Ovary (tissue), 3 donors: ENCODE results near the gene ZFP3.

ENCODE experiments used
- EP300 ChIP-seq: sonication (generic); formaldehyde crosslinking; IDR thresholded peaks from one replicate; pipeline ENCODE4 v1.6.1; 2017; ENCODE audit warnings: antibody characterized with exemption
- POLR2A ChIP-seq: fragments of 450-650 bp; IDR thresholded peaks from one replicate; pipeline ENCODE4 v1.6.1; 2017; ENCODE audit warnings: antibody characterized with exemption, mild to moderate bottlenecking, moderate library complexity
- TF ChIP-seq, protein P1 (sequence below), 3 donors: fragments of 450-650 bp in 2 of 3; fragments of 200-600 bp in 1 of 3; IDR thresholded peaks; one replicate each; pipeline versions ENCODE4 v1.5.1 to v1.8.0; 2016 to 2022; ENCODE audit warnings: antibody characterized with exemption in 3 of 3, mild to moderate bottlenecking in 1 of 3
- donor health status: DM: no; HTN: no; CAD: no.

DNA sequence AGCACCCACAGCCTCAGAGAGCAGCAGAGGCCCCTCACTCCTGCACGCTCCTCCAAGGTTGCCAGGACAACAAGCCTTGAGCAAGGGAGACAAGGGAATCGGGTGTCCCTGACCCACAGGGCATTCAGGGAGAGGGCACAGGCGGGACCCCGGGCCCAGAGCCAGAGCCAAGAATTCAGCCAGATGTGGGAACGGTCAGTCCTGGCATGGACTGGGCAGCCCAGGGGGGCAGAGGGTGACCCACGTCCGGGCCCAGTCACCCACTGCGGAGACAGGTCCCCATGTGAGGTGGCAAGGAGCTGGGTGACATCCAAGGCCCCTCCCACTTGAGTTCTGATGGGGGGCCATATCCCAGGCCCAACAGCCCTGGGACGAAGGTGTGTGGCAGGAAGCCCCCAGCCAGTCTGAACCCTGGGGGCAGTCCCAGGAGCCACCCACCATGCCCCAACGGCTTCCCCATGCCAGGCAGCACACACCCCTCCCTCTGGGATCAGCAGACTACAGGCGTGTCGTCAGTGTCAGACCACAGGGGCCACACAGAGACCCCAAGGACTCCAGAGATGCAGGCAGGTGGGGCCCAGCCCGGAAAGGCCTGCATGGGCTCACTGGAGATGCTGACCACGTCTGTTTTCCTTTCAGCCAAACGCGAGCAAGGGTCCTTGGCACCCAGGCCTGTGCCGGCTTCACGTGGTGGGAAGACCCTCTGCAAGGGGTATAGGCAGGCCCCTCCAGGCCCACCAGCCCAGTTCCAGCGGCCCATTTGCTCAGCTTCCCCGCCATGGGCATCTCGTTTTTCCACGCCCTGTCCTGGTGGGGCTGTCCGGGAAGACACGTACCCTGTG, 60.6 kb downstream of the ZFP3 start:
- TF ChIP-seq, protein P1, sequence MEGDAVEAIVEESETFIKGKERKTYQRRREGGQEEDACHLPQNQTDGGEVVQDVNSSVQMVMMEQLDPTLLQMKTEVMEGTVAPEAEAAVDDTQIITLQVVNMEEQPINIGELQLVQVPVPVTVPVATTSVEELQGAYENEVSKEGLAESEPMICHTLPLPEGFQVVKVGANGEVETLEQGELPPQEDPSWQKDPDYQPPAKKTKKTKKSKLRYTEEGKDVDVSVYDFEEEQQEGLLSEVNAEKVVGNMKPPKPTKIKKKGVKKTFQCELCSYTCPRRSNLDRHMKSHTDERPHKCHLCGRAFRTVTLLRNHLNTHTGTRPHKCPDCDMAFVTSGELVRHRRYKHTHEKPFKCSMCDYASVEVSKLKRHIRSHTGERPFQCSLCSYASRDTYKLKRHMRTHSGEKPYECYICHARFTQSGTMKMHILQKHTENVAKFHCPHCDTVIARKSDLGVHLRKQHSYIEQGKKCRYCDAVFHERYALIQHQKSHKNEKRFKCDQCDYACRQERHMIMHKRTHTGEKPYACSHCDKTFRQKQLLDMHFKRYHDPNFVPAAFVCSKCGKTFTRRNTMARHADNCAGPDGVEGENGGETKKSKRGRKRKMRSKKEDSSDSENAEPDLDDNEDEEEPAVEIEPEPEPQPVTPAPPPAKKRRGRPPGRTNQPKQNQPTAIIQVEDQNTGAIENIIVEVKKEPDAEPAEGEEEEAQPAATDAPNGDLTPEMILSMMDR (IDR thresholded peaks at IDR 0.05) = no peak
- TF ChIP-seq EP300 (no peak), POLR2A (no peak)
